WTC11 (cell line): ENCODE data around the gene GPR156. TPM values are rescaled to one million over a fixed set of nuclear protein-coding genes. Genes with fewer than 3 reads are reported as not detected.
A peak's percentile ranks its signal among the peaks of the same experiment; 100 is the strongest.

Source experiments
- ATAC-seq: fragments of 200-7000 bp; cut with Tn5 transposase; 2 replicates; pipeline ENCODE4 v1.10.0; 2021; ENCODE audit warnings: mild to moderate bottlenecking, moderate library complexity
- CTCF ChIA-PET: fragments of 300-600 bp; sonication (Branson Sonifier 250); formaldehyde crosslinking; loops from one replicate; lab custom pipeline; 2021; ENCODE audit warnings: antibody characterized with exemption; lab: Charles Lee
- POLR2A ChIA-PET: fragments of 350-600 bp; sonication (Branson Sonifier 250); formaldehyde crosslinking; loops from one replicate; lab custom pipeline; 2021; ENCODE audit warnings: antibody characterized with exemption; lab: Charles Lee
- DNase-seq: peaks from one replicate; pipeline ENCODE4 v3.0.0; 2021; ENCODE audit warnings: low spot score
- H3K27ac Mint-ChIP-seq: 2 replicates; pipeline ENCODE4 v1.8.0; 2021; ENCODE audit warnings: mixed read lengths
- H3K27me3 Mint-ChIP-seq: 2 replicates; pipeline ENCODE4 v1.8.0; 2021; ENCODE audit warnings: low read depth, mild to moderate bottlenecking, moderate library complexity, mixed read lengths
- H3K36me3 Mint-ChIP-seq: 2 replicates; pipeline ENCODE4 v1.8.0; 2021; ENCODE audit warnings: mixed read lengths
- H3K4me1 Mint-ChIP-seq: 2 replicates; pipeline ENCODE4 v1.8.0; 2022; ENCODE audit warnings: mixed read lengths
- H3K4me3 Mint-ChIP-seq: 2 replicates; pipeline ENCODE4 v1.8.0; 2021; ENCODE audit warnings: mild to moderate bottlenecking, moderate library complexity, mixed read lengths
- H3K9me3 Mint-ChIP-seq: 2 replicates; pipeline ENCODE4 v1.8.0; 2021; ENCODE audit warnings: mixed read lengths
- AR ChIP-seq: fragments of 250-450 bp; sonication (Bioruptor Pico); IDR thresholded peaks from 2 replicates; pipeline ENCODE4 v1.9.0; 2021; ENCODE audit warnings: mild to moderate bottlenecking
- ATF1 ChIP-seq: sonication (generic); formaldehyde crosslinking; IDR thresholded peaks from 2 replicates; pipeline ENCODE4 v1.8.1; 2023; ENCODE audit warnings: mild to moderate bottlenecking, moderate library complexity, missing genetic modification reagents
- ATF2 ChIP-seq: sonication (generic); formaldehyde crosslinking; IDR thresholded peaks from 2 replicates; pipeline ENCODE4 v1.8.1; 2022; ENCODE audit warnings: low read depth, missing genetic modification reagents, borderline replicate concordance
- ATF6 ChIP-seq: sonication (generic); formaldehyde crosslinking; IDR thresholded peaks from 2 replicates; pipeline ENCODE4 v1.8.1; 2023; ENCODE audit warnings: mild to moderate bottlenecking, missing genetic modification reagents
- CREM ChIP-seq: sonication (generic); formaldehyde crosslinking; IDR thresholded peaks from 2 replicates; pipeline ENCODE4 v1.8.1; 2022; ENCODE audit warnings: mild to moderate bottlenecking, missing genetic modification reagents, moderate library complexity
- E2F1 ChIP-seq: sonication (generic); formaldehyde crosslinking; IDR thresholded peaks from 2 replicates; pipeline ENCODE4 v1.8.0; 2022; ENCODE audit warnings: mild to moderate bottlenecking, missing genetic modification reagents
- E2F5 ChIP-seq: sonication (generic); formaldehyde crosslinking; IDR thresholded peaks from 2 replicates; pipeline ENCODE4 v1.8.1; 2022; ENCODE audit warnings: mild to moderate bottlenecking, moderate library complexity, missing genetic modification reagents
- HMGA2 ChIP-seq: fragments of 250-450 bp; sonication (Bioruptor Pico); IDR thresholded peaks from 2 replicates; pipeline ENCODE4 v1.4.0; 2021; ENCODE audit warnings: mild to moderate bottlenecking, moderate library complexity
- KAT7 ChIP-seq: sonication (generic); formaldehyde crosslinking; IDR thresholded peaks from 2 replicates; pipeline ENCODE4 v1.8.1; 2023; ENCODE audit warnings: missing genetic modification reagents, mild to moderate bottlenecking, borderline replicate concordance
- NR1H2 ChIP-seq: sonication (generic); formaldehyde crosslinking; IDR thresholded peaks from 2 replicates; pipeline ENCODE4 v1.9.0; 2021; ENCODE audit warnings: mild to moderate bottlenecking, moderate library complexity, missing genetic modification reagents
- NR3C1 ChIP-seq: sonication (generic); formaldehyde crosslinking; conservative IDR thresholded peaks from 2 replicates; pipeline ENCODE4 v1.8.1; 2023; ENCODE audit warnings: low read depth, mild to moderate bottlenecking, missing genetic modification reagents
- RELA ChIP-seq: sonication (generic); formaldehyde crosslinking; IDR thresholded peaks from 2 replicates; pipeline ENCODE4 v1.8.1; 2022; ENCODE audit warnings: missing genetic modification reagents, mild to moderate bottlenecking, borderline replicate concordance
- SMAD3 ChIP-seq: sonication (generic); formaldehyde crosslinking; IDR thresholded peaks from 2 replicates; pipeline ENCODE4 v1.8.0; 2022; ENCODE audit warnings: missing genetic modification reagents, mild to moderate bottlenecking, borderline replicate concordance
- SP1 ChIP-seq: sonication (generic); formaldehyde crosslinking; conservative IDR thresholded peaks from 2 replicates; pipeline ENCODE4 v1.8.1; 2022; ENCODE audit warnings: missing genetic modification reagents
- ZMAT4 ChIP-seq: fragments of 250-450 bp; sonication (Bioruptor Pico); IDR thresholded peaks from 2 replicates; pipeline ENCODE4 v1.9.0; 2021; ENCODE audit warnings: mild to moderate bottlenecking
- ZNF263 ChIP-seq: sonication (generic); formaldehyde crosslinking; IDR thresholded peaks from 2 replicates; pipeline ENCODE4 v1.8.1; 2022; ENCODE audit warnings: low read depth, mild to moderate bottlenecking, moderate library complexity, missing genetic modification reagents
- ZNF396 ChIP-seq: fragments of 250-450 bp; sonication (Bioruptor Pico); IDR thresholded peaks from 2 replicates; pipeline ENCODE4 v1.8.0; 2021; ENCODE audit warnings: mild to moderate bottlenecking, moderate library complexity, borderline replicate concordance
- ZNF532 ChIP-seq: fragments of 250-450 bp; sonication (Bioruptor Pico); IDR thresholded peaks from 2 replicates; pipeline ENCODE4 v1.9.0; 2021; ENCODE audit warnings: mild to moderate bottlenecking, borderline replicate concordance
- total RNA-seq: library from RNA; stranded (reverse); gene quantifications from 3 replicates; pipeline ENCODE4 v1.2.3, GENCODE V29; 2021

GPR156 gene
- total RNA-seq, 1 experiment from 2014 or later = 0.72 TPM

GRCh38 chr3:120203016-120203415, 82.0 kb downstream of the GPR156 start:
- no peaks in the 10 kb centered on the region for H3K9me3 Mint-ChIP-seq
- POLR2A ChIA-PET = no interaction called here
- CTCF ChIA-PET = no interaction called here
- no peak overlapping the region for H3K27ac Mint-ChIP-seq
- no peaks in the 10 kb centered on the region for H3K36me3 Mint-ChIP-seq
- DNase-seq (no peak), ATAC-seq (no peak; the same call in 1 of the 2 replicates)
- H3K4me1 Mint-ChIP-seq = peaks cover 3% of the 10 kb centered on the region; the same call in 1 of the 2 replicates
- H3K4me3 Mint-ChIP-seq = no peak overlapping the region
- H3K27me3 Mint-ChIP-seq = no peaks in the 10 kb centered on the region
- TF ChIP-seq HMGA2 (CRISPR knock-in tag) = no peak

- Mint-ChIP-seq H3K4me1 (peaks cover 3% of the 10 kb centered on the region; the same call in 1 of the 2 replicates), H3K27ac (no peak overlapping the region), H3K27me3 (no peaks in the 10 kb centered on the region), H3K36me3 (no peaks in the 10 kb centered on the region), H3K4me3 (no peak overlapping the region), H3K9me3 (no peaks in the 10 kb centered on the region)
- DNase-seq (no peak), ATAC-seq (no peak)
- no peak for TF ChIP-seq ATF6
- no peak for TF ChIP-seq CREM (CRISPR knock-in tag)
- TF ChIP-seq ZNF263 (CRISPR knock-in tag) = no peak
- TF ChIP-seq E2F1 (CRISPR knock-in tag) = no peak
- no peak for TF ChIP-seq E2F5 (CRISPR knock-in tag)
- no peak for TF ChIP-seq NR1H2
- POLR2A ChIA-PET = no interaction called here
- CTCF ChIA-PET = no interaction called here
Observed at GRCh38 chr3:120202363-120202762, 82.7 kb downstream of the GPR156 start.

- H3K4me3 Mint-ChIP-seq = no peak overlapping the region
- no peaks in the 10 kb centered on the region for H3K27me3 Mint-ChIP-seq
- CTCF ChIA-PET = no interaction called here
- TF ChIP-seq SP1 (CRISPR knock-in tag) = no peak
- TF ChIP-seq KAT7 (CRISPR knock-in tag) = no peak
- TF ChIP-seq AR = no peak
- TF ChIP-seq ATF1 (CRISPR knock-in tag) = no peak
- no peak for TF ChIP-seq NR3C1 (CRISPR knock-in tag)
- no peak for TF ChIP-seq SMAD3 (CRISPR knock-in tag)
- no peak for TF ChIP-seq ATF2 (CRISPR knock-in tag)
- TF ChIP-seq ZMAT4 (CRISPR knock-in tag) = no peak
- no peak for TF ChIP-seq RELA
- no peak for TF ChIP-seq ZNF532
- TF ChIP-seq ZNF396 (CRISPR knock-in tag) = no peak
- TF ChIP-seq, all 79 proteins: peak for 0
- POLR2A ChIA-PET = interaction anchor here (0.6 kb wide), 1 partner anchor 152 kb away, joined by 3 read pairs; no protein-coding TSS in a partner anchor
- 0 out of 2 replicates have a peak, but pooled peaks have one; percentile 30 for ATAC-seq
- no peaks in the 10 kb centered on the region for H3K36me3 Mint-ChIP-seq
- H3K27ac Mint-ChIP-seq = no peak overlapping the region
- DNase-seq = no peak
- no peaks in the 10 kb centered on the region for H3K9me3 Mint-ChIP-seq
- H3K4me1 Mint-ChIP-seq = peaks cover 3% of the 10 kb centered on the region; the same call in 1 of the 2 replicates
Observed at GRCh38 chr3:120200493-120201235, 84.4 kb downstream of the GPR156 start.
